ENCODE measurements around the gene P3H2. TPM values are rescaled to one million over a fixed set of nuclear protein-coding genes. Genes with fewer than 3 reads are reported as not detected.
"Not testable (repeated sequence)": the region's sequence is repeated elsewhere in the genome, so short reads cannot be mapped to it uniquely, and the experiment has no call there.

P3H2 gene
- total RNA-seq, 1 donor from 2014 or later, result 143 TPM

DNA sequence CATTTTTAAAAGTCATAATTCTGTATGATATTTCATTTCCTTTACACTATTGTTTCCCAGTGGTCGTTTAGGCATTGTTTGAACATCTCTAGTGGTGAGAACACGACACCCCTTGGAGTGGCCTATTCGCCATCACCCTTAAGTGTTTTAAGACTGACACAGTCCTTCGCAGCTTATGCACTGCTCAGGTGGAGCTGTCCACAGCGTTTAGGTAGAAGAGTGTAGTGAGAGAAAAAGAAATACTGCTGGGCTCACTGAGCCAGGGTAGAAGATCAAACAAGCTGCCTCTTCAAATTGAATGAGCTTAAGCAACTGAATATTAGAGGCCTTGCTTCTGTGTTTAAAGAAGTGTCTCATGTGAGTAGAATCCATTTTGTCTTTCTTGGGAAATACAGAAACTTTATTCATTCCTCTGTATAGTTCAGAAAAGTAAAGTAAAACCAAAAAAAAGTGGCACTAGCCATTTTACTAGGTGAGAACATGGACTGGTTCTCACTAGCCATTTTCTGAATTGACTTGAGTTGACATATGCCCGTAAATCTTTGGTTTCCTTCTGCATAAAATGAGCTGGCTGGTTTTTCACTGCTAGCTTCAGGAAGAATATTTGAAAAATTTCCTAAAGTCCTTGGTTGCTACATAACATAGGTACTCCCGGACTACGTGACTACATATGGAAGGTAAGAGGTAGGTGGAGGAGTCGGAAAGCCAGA lies 155.9 kb downstream of the P3H2 start:
- TF ChIP-seq CTCF (IDR thresholded peaks at IDR 0.05), result no peak
- Mint-ChIP-seq H3K27ac (ENCODE audit: unreplicated experiment) (peak overlapping the region; percentile 46), H3K4me1 (ENCODE audit: unreplicated experiment) (peaks cover 16% of the 10 kb centered on the region), H3K27me3 (ENCODE audit: unreplicated experiment) (no peaks in the 10 kb centered on the region), H3K36me3 (ENCODE audit: unreplicated experiment) (peaks cover 61% of the 10 kb centered on the region), H3K4me3 (ENCODE audit: unreplicated experiment) (no peak overlapping the region), H3K9me3 (ENCODE audit: unreplicated experiment) (no peaks in the 10 kb centered on the region)
- no peak for DNase-seq (ENCODE audit: extremely low spot score, unreplicated experiment)

DNA sequence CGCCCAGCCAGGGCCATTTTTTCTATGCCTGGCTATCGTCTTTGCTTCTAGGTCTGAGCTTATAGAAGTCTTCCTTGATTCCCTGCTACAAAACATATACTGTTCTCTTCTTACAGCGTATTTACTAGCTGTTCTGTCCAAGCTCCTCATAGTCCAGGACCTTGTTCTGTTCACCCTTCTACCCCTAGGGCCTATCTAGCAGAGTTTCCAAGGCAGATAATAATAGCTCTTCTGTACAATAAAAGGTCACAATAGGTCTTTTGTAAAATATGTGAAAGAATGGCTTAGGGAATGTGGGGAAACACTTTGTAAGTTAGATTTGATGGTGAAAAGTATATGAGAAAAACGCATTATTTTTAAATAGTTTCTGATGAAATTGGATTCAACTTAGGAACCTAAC lies 158.2 kb downstream of the P3H2 start:
- Mint-ChIP-seq H3K27me3 (ENCODE audit: unreplicated experiment) (no peaks in the 10 kb centered on the region), H3K36me3 (ENCODE audit: unreplicated experiment) (peaks cover 57% of the 10 kb centered on the region), H3K9me3 (ENCODE audit: unreplicated experiment) (no peaks in the 10 kb centered on the region), H3K4me3 (ENCODE audit: unreplicated experiment) (no peak overlapping the region), H3K4me1 (ENCODE audit: unreplicated experiment) (peaks cover 20% of the 10 kb centered on the region), H3K27ac (ENCODE audit: unreplicated experiment) (peak overlapping the region; percentile 75)
- TF ChIP-seq CTCF (IDR thresholded peaks at IDR 0.05), result no peak
- DNase-seq (ENCODE audit: extremely low spot score, unreplicated experiment), result no peak

GRCh38 chr3:189961522-189962161 lies 159.1 kb downstream of the P3H2 start:
- Mint-ChIP-seq H3K9me3 (ENCODE audit: unreplicated experiment) (no peaks in the 10 kb centered on the region), H3K4me1 (ENCODE audit: unreplicated experiment) (peaks cover 18% of the 10 kb centered on the region), H3K27ac (ENCODE audit: unreplicated experiment) (peak overlapping the region; percentile 75), H3K36me3 (ENCODE audit: unreplicated experiment) (peaks cover 56% of the 10 kb centered on the region), H3K4me3 (ENCODE audit: unreplicated experiment) (no peak overlapping the region), H3K27me3 (ENCODE audit: unreplicated experiment) (no peaks in the 10 kb centered on the region)
- DNase-seq (ENCODE audit: extremely low spot score, unreplicated experiment), result peak; percentile 91
- TF ChIP-seq CTCF (IDR thresholded peaks at IDR 0.05), result peak; percentile 91

DNA sequence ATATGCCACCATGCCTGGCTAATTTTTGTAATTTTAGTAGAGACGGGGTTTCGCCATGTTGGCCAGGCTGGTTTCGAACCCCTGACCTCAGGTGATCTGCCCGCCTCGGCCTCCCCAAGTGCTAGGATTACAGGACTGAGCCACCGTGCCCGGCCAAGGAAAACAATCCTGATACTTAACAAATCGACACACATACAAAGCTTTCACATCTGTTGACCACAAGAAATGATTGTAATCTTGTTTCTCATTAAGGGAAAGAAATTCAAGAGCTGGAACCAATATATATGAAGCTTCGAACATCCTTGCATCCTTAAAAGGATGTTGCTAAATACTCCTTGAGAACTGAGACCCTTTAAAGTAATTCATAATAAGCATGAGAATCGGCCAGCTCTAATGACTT lies 159.6 kb downstream of the P3H2 start:
- Mint-ChIP-seq H3K36me3 (ENCODE audit: unreplicated experiment) (peaks cover 58% of the 10 kb centered on the region), H3K4me1 (ENCODE audit: unreplicated experiment) (peaks cover 18% of the 10 kb centered on the region)
- not testable (repeated sequence) for DNase-seq (ENCODE audit: extremely low spot score, unreplicated experiment); H3K27me3 Mint-ChIP-seq (ENCODE audit: unreplicated experiment); H3K4me3 Mint-ChIP-seq (ENCODE audit: unreplicated experiment); H3K9me3 Mint-ChIP-seq (ENCODE audit: unreplicated experiment); H3K27ac Mint-ChIP-seq (ENCODE audit: unreplicated experiment)

DNA sequence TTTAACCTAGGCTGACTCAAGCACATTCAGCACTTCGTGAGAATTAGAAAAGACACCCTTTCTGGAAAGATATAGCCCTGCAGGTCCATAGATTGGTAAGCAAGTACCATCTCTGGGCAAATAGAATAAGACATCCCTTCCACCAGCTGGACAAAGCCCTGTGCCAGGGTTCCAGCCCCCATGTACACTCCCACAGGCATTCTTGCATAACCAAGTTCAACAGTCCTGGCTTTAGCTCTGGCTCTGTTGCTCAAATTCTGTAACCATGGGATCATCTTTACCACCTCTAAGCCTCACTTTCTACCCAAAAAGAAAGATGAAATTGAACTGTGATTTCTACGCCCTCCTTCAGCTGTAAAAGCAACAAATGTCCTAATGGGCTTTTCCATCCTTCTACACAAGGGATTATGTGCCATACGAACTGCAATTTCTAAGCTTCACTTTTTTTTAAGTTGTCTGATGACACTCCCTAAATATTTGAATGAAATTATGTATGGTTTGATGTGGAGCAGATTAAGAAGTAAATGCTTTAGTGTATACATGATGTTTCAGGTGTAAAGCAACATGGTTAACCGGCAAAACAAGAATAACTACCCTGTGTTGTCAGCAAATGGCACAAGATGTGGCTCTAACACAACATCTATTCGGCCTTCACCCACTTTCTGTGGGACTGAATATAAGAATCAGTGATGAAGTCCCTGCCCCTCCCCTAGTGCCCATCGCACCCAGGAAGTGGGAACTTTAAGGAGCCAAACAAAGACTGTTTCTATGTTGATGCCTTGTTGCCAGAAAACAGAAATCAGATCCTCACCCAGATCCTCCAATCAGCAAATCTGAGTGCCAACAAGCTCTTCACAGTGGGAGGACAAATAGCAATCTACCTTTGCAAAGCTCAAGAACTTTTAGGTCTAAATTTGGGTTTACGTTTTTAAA lies 165.7 kb downstream of the P3H2 start:
- peaks cover 32% of the 10 kb centered on the region for H3K36me3 Mint-ChIP-seq (ENCODE audit: unreplicated experiment)
- no peaks in the 10 kb centered on the region for H3K9me3 Mint-ChIP-seq (ENCODE audit: unreplicated experiment)
- TF ChIP-seq CTCF (IDR thresholded peaks at IDR 0.05), result no peak

More for the DNA sequence above, 165.7 kb downstream of the P3H2 start:
- H3K27ac Mint-ChIP-seq (ENCODE audit: unreplicated experiment), result no peak overlapping the region
- no peaks in the 10 kb centered on the region for H3K27me3 Mint-ChIP-seq (ENCODE audit: unreplicated experiment)
- H3K4me1 Mint-ChIP-seq (ENCODE audit: unreplicated experiment), result peaks cover 5% of the 10 kb centered on the region
- no peak overlapping the region for H3K4me3 Mint-ChIP-seq (ENCODE audit: unreplicated experiment)
- no peak for DNase-seq (ENCODE audit: extremely low spot score, unreplicated experiment)
